ENCODE results near the gene LRCH1. TPM values are rescaled to one million over a fixed set of nuclear protein-coding genes. Genes with fewer than 3 reads are reported as not detected.

Gene LRCH1
- total RNA-seq, 1 experiment from 2014 or later = 11.7 TPM

DNA sequence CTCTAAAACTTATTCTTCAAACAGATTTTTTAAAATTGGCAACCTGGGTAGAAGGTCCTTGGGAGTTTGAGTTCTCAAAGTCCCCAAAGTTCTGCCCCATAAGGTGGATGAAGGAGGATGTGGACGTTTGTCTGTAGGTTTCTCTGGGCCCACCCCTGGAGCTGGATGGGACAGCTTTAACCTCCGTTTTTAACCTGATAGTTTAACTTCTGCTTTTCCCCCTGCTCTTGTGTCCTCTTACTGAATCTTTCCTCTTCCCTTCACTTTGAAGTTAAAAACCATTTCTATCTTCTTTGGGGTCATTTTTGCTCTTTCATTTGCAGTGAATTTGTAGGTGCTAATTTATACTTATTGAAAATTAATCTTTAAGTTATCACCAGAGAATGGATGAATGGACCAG lies 164.9 kb downstream of the LRCH1 start:
- CTCF ChIA-PET = no interaction called here
- no peak for DNase-seq
- Mint-ChIP-seq H3K27me3 (ENCODE audit: unreplicated experiment) (no peaks in the 10 kb centered on the region), H3K4me3 (ENCODE audit: low read depth, unreplicated experiment) (no peak overlapping the region), H3K4me1 (ENCODE audit: low read depth, unreplicated experiment) (no peaks in the 10 kb centered on the region), H3K9me3 (ENCODE audit: low read depth, unreplicated experiment) (no peaks in the 10 kb centered on the region), H3K27ac (ENCODE audit: unreplicated experiment) (no peak overlapping the region), H3K36me3 (ENCODE audit: insufficient read depth, unreplicated experiment) (no peaks in the 10 kb centered on the region)
- BruUV-seq (replicated peaks) = no TSS peak
- TF ChIP-seq, protein P1, sequence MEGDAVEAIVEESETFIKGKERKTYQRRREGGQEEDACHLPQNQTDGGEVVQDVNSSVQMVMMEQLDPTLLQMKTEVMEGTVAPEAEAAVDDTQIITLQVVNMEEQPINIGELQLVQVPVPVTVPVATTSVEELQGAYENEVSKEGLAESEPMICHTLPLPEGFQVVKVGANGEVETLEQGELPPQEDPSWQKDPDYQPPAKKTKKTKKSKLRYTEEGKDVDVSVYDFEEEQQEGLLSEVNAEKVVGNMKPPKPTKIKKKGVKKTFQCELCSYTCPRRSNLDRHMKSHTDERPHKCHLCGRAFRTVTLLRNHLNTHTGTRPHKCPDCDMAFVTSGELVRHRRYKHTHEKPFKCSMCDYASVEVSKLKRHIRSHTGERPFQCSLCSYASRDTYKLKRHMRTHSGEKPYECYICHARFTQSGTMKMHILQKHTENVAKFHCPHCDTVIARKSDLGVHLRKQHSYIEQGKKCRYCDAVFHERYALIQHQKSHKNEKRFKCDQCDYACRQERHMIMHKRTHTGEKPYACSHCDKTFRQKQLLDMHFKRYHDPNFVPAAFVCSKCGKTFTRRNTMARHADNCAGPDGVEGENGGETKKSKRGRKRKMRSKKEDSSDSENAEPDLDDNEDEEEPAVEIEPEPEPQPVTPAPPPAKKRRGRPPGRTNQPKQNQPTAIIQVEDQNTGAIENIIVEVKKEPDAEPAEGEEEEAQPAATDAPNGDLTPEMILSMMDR (IDR thresholded peaks at IDR 0.05; ENCODE audit: unreplicated experiment) = no peak
- intact Hi-C loops (cut with micrococcal nuclease; ENCODE audit: unreplicated experiment) = no loop called here

DNA sequence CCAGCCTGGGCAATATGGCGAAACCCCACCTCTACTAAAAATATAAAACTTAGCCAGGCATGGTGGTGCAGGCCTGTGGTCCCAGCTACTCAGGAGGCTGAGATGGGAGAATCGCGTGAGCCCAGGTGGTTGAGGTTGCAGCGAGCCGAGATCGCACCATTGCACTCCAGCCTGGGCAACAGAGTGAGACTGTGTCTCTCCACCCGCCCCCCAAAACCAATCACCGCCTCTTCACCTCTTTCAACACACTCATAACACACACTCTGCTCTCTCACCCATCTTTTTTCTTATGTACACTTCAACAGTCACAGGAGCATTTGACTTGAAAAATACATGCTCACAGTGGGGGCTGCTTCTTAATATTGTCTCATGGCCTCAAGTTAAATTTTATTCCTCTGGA lies 167.2 kb downstream of the LRCH1 start:
- no TSS peak for BruUV-seq (replicated peaks)
- CTCF ChIA-PET = no interaction called here
- Mint-ChIP-seq H3K9me3 (ENCODE audit: low read depth, unreplicated experiment) (no peaks in the 10 kb centered on the region), H3K27me3 (ENCODE audit: unreplicated experiment) (no peaks in the 10 kb centered on the region), H3K36me3 (ENCODE audit: insufficient read depth, unreplicated experiment) (no peaks in the 10 kb centered on the region), H3K4me3 (ENCODE audit: low read depth, unreplicated experiment) (no peak overlapping the region), H3K4me1 (ENCODE audit: low read depth, unreplicated experiment) (no peaks in the 10 kb centered on the region), H3K27ac (ENCODE audit: unreplicated experiment) (no peak overlapping the region)
- DNase-seq = no peak
- intact Hi-C loops (cut with micrococcal nuclease; ENCODE audit: unreplicated experiment) = no loop called here
- TF ChIP-seq, protein P1 (IDR thresholded peaks at IDR 0.05; ENCODE audit: unreplicated experiment) = no peak

DNA sequence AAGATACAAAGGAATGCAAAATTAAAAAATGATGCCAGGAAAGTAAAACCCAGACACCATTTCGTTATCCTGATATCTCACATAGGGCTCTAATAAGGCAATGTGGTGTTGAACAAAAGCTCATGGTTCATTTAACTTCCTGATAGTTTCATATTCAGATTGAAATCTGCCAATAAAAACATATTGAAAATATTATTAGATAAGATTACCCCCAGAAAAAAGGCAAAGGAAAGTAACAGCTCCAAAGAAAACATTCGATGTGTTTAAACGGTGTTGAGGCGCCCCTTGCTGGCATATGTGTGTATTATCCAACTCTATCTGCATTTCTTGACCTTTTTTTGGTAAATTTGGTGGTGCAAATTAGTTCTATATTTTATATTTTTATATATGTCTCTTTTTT lies 168.1 kb downstream of the LRCH1 start:
- Mint-ChIP-seq H3K27ac (ENCODE audit: unreplicated experiment) (no peak overlapping the region), H3K9me3 (ENCODE audit: low read depth, unreplicated experiment) (no peaks in the 10 kb centered on the region), H3K4me3 (ENCODE audit: low read depth, unreplicated experiment) (no peak overlapping the region), H3K27me3 (ENCODE audit: unreplicated experiment) (no peaks in the 10 kb centered on the region), H3K36me3 (ENCODE audit: insufficient read depth, unreplicated experiment) (no peaks in the 10 kb centered on the region), H3K4me1 (ENCODE audit: low read depth, unreplicated experiment) (no peaks in the 10 kb centered on the region)
- BruUV-seq (replicated peaks) = no TSS peak
- intact Hi-C loops (cut with micrococcal nuclease; ENCODE audit: unreplicated experiment) = loop anchor here (1.0 kb wide), 2 partner anchors 170 to 228 kb away; no protein-coding TSS in a partner anchor
- peak; percentile 14 for DNase-seq
- TF ChIP-seq, protein P1 (IDR thresholded peaks at IDR 0.05; ENCODE audit: unreplicated experiment) = peak; percentile 47
- CTCF ChIA-PET = interaction anchor here (0.6 to 1.4 kb wide), 3 partner anchors 129 to 226 kb away, joined by 3 to 9 read pairs (median 4); no protein-coding TSS in a partner anchor

DNA sequence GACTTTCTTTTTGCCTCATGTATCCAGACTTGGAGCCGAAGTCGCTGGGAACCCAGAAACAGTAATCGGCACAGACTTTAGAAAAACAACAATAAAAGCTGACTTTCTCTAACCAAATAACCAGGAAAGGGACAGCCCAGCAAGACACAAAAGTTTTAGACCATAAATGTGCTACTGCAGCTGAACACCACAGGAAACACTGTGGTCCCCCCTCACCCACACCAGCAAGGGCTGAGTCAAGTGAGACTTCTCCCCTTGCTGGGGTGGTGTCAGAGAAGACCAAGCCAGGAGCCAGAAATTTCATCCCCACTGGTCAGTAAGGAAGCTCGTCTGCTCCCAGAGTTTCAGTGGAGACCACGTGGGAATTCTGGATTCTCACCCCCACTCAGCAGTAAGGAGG lies 173.4 kb downstream of the LRCH1 start:
- TF ChIP-seq, protein P1 (IDR thresholded peaks at IDR 0.05; ENCODE audit: unreplicated experiment) = no peak
- no peaks in the 10 kb centered on the region for H3K9me3 Mint-ChIP-seq (ENCODE audit: low read depth, unreplicated experiment)
- peaks cover 6% of the 10 kb centered on the region for H3K36me3 Mint-ChIP-seq (ENCODE audit: insufficient read depth, unreplicated experiment)
- H3K4me3 Mint-ChIP-seq (ENCODE audit: low read depth, unreplicated experiment) = no peak overlapping the region
- intact Hi-C loops (cut with micrococcal nuclease; ENCODE audit: unreplicated experiment) = no loop called here
- no peak for DNase-seq
- H3K27me3 Mint-ChIP-seq (ENCODE audit: unreplicated experiment) = no peaks in the 10 kb centered on the region
- H3K27ac Mint-ChIP-seq (ENCODE audit: unreplicated experiment) = no peak overlapping the region
- H3K4me1 Mint-ChIP-seq (ENCODE audit: low read depth, unreplicated experiment) = no peaks in the 10 kb centered on the region
- CTCF ChIA-PET = no interaction called here
- no TSS peak for BruUV-seq (replicated peaks)
